Measurements from ENCODE around the gene CTPS1. TPM values are rescaled to one million over a fixed set of nuclear protein-coding genes. Genes with fewer than 3 reads are reported as not detected.
A peak's percentile ranks its signal among the peaks of the same experiment; 100 is the strongest.

The CTPS1 gene
- total RNA-seq, 1 donor from 2014 or later = 25.6 TPM

DNA sequence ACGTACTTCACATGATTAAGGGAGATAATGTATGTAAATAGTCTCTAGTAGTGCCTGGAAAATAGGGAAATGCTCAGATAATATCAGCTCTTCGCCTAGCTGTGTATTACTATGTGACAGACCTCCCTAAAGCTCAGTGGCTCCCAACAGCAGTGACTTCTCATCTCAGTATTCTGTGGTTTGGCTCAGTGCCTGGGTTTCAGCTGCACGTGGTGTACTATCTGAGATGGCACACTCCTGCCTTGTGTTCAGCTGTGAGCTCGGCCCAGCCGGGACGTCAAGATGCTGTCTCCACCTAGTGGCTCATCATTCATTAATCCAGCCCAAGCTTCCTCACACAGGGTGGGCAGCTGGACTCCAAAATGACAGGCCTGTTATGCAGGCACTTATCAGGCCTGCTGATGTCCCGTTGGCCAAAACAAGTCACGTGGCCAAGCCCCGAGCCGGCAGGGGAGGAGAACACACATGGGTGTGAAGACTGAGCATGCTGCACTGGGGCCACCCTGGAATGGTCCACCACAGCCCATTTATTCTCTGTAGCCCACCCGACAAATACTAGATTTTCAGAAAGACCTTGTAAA, 24.2 kb downstream of the CTPS1 start:
- peak; percentile 97 for DNase-seq (ENCODE audit: extremely low spot score, unreplicated experiment)
- peak; percentile 77 for TF ChIP-seq CTCF (IDR thresholded peaks at IDR 0.05)
- Mint-ChIP-seq H3K27me3 (ENCODE audit: unreplicated experiment) (no peaks in the 10 kb centered on the region), H3K9me3 (ENCODE audit: unreplicated experiment) (no peaks in the 10 kb centered on the region), H3K4me1 (ENCODE audit: unreplicated experiment) (peaks cover 22% of the 10 kb centered on the region), H3K27ac (ENCODE audit: unreplicated experiment) (peak overlapping the region; percentile 58), H3K4me3 (ENCODE audit: unreplicated experiment) (no peak overlapping the region), H3K36me3 (ENCODE audit: unreplicated experiment) (peaks cover 50% of the 10 kb centered on the region)

DNA sequence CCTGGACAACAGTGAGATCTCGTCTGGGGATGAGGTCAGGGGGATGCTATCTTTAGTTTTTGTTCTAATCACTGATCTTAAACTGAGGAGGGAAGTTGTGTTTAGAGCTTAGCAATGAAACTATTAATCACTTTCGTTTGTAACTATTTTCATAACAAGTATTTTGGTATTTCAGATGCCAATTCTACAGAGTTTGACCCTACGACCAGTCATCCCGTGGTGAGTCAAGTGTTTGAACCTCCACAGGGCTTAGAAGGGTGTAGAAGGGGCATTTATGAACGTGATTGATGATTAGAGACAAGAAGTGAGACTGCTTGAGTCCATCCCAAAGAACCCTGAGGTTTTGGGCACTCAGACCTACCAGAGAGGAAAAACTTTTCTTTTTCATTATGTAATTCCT, 26.4 kb downstream of the CTPS1 start:
- no peak overlapping the region for H3K27ac Mint-ChIP-seq (ENCODE audit: unreplicated experiment)
- no peak for TF ChIP-seq CTCF (IDR thresholded peaks at IDR 0.05)
- H3K36me3 Mint-ChIP-seq (ENCODE audit: unreplicated experiment) = peaks cover 49% of the 10 kb centered on the region
- peaks cover 22% of the 10 kb centered on the region for H3K4me1 Mint-ChIP-seq (ENCODE audit: unreplicated experiment)
- no peak for DNase-seq (ENCODE audit: extremely low spot score, unreplicated experiment)
- H3K27me3 Mint-ChIP-seq (ENCODE audit: unreplicated experiment) = no peaks in the 10 kb centered on the region
- H3K4me3 Mint-ChIP-seq (ENCODE audit: unreplicated experiment) = no peak overlapping the region
- no peaks in the 10 kb centered on the region for H3K9me3 Mint-ChIP-seq (ENCODE audit: unreplicated experiment)

DNA sequence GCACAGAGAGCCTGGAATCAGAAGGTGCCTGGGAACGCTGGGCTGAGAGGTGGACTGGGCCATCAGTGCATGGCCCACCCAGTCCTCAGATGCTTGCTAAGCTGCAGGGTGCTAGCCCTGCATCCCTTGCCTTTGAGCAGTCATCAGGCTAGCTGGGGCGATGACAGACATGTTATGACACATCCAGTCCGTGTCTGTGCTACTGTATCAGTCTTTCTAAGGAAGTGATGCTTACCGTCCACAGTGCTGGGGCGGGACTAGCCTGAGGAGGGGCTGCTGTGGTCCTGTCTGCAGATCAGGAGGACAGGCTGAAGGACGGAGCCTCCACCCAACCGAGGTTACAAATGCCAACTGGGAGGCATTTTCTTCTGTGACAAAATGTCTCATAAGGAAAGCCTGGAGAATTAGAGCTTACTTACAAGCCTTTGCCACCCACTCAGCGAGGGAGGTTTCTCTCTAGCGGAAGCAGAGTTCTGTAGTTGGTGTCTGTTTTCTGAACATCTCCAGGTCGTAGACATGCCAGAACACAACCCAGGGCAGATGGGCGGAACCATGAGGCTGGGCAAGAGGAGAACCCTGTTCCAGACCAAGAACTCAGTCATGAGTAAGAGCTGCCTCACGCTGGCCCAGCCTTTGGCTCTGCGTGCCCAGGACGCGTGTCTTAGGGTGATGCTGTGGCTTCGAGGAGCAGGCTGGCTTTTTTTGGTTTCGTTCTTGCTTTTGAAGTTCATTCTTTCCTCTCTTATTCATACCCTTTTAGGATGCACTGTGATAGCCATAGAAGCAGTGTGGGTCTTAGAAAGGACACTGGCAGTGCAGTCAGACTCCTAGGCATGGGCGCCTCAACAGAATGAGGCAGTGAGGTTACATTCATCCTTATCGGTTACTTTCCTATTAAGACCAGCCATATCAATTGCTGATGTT, 27.7 kb downstream of the CTPS1 start:
- DNase-seq (ENCODE audit: extremely low spot score, unreplicated experiment) = no peak
- Mint-ChIP-seq H3K4me1 (ENCODE audit: unreplicated experiment) (peaks cover 18% of the 10 kb centered on the region), H3K27ac (ENCODE audit: unreplicated experiment) (no peak overlapping the region), H3K36me3 (ENCODE audit: unreplicated experiment) (peaks cover 43% of the 10 kb centered on the region), H3K4me3 (ENCODE audit: unreplicated experiment) (no peak overlapping the region), H3K27me3 (ENCODE audit: unreplicated experiment) (no peaks in the 10 kb centered on the region), H3K9me3 (ENCODE audit: unreplicated experiment) (no peaks in the 10 kb centered on the region)
- TF ChIP-seq CTCF (IDR thresholded peaks at IDR 0.05) = no peak

- Mint-ChIP-seq H3K36me3 (ENCODE audit: unreplicated experiment) (peaks cover 33% of the 10 kb centered on the region), H3K27ac (ENCODE audit: unreplicated experiment) (no peak overlapping the region)
Measured at GRCh38 chr1:41009466-41009865, 30.0 kb downstream of the CTPS1 start.

More at GRCh38 chr1:41009466-41009865, 30.0 kb downstream of the CTPS1 start:
- TF ChIP-seq CTCF (IDR thresholded peaks at IDR 0.05) = no peak
- no peaks in the 10 kb centered on the region for H3K27me3 Mint-ChIP-seq (ENCODE audit: unreplicated experiment)
- no peak for DNase-seq (ENCODE audit: extremely low spot score, unreplicated experiment)
- H3K9me3 Mint-ChIP-seq (ENCODE audit: unreplicated experiment) = no peaks in the 10 kb centered on the region
- H3K4me3 Mint-ChIP-seq (ENCODE audit: unreplicated experiment) = no peak overlapping the region
- H3K4me1 Mint-ChIP-seq (ENCODE audit: unreplicated experiment) = no peaks in the 10 kb centered on the region

All from osteocyte (in vitro differentiated cells).